ENCODE measurements around the gene HSPA8. TPM values are rescaled to one million over a fixed set of nuclear protein-coding genes. Genes with fewer than 3 reads are reported as not detected.

The HSPA8 gene
- total and polyA plus RNA-seq, 2 of the 4 experiments (the other 2 are of a cell fraction) = 2,309 to 4,346 TPM

DNA sequence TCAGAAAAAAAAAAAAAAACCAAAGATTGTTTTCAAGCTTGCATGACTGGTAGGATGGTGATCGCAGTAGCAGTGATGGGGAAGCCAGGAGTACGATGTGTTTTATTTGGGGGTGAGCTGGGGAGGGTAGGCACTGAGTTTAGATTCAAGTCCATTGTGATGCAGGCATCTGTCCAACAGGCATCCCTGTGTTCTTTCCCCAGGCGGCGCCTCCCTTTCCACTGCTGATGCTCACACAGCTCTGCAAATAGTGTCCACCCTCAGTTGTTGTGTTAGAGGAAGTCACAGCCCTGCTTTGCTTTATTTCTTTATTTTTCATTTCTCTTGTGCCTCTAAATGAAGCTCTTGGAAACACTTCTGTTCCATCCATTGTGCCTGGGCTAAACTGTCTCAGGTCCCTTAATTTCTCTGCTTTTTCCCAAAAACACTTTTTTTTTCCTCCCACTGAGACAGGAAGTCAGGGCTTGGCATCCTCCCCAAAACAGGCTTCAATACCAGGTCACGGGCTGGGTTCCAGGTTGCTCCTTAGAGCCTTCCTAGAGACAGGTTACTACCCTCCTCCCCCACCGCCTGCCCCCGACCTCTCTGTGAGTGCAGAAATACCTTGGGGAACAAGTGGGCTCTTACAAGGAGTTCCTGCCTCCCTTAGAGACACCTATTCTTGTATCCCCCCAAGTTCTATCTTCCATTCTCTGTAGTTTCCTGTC, 38.6 kb upstream of the HSPA8 start:
- no peak overlapping the region for H3K9ac ChIP-seq (ENCODE audit: low read depth, low read length)
- no peak overlapping the region for H2AFZ ChIP-seq (replicated peaks; ENCODE audit: low read length, poor library complexity)
- no peak overlapping the region for H3K27ac ChIP-seq (ENCODE audit: insufficient read depth, low read length)
- BruUV-seq (replicated peaks) = no TSS peak
- H2BK5ac ChIP-seq (ENCODE audit: low read depth, low read length, poor library complexity, severe bottlenecking) = no peak overlapping the region
- POLR2A ChIA-PET (ENCODE audit: unreplicated experiment) = no interaction called here
- H2BK15ac ChIP-seq (ENCODE audit: low read depth, low read length) = no peak overlapping the region
- H3K4me3 ChIP-seq (ENCODE audit: insufficient read depth, low read depth, low read length) = no peak overlapping the region
- peaks cover 33 to 53% of the 10 kb centered on the region in 2 experiments for H3K79me1 ChIP-seq (ENCODE audit: low read depth in 1 of 2, low read length in 2 of 2)
- no peak overlapping the region for H3K23ac ChIP-seq (ENCODE audit: low read depth, low read length)
- in situ Hi-C loops (cut with MboI; ENCODE audit: low sequenced_read_pairs) = loop anchor here (10.0 kb wide), 1 partner anchor 374 kb away; no protein-coding TSS in a partner anchor
- no peaks in the 10 kb centered on the region for H3K9me3 ChIP-seq (ENCODE audit: control insufficient read depth, insufficient read depth, low read length)
- ATAC-seq (ENCODE audit: low read depth) (no peak), DNase-seq (no peak)
- H3K56ac ChIP-seq (ENCODE audit: extremely low read depth, insufficient read depth, low read length) = no peak overlapping the region
- dilution Hi-C loops (cut with HindIII; ENCODE audit: low sequenced_read_pairs, unreplicated experiment) = loop anchor here (25.0 kb wide), 1 partner anchor 162 kb away; no protein-coding TSS in a partner anchor
- H3K27me3 ChIP-seq (ENCODE audit: control insufficient read depth, insufficient read depth, low read length) = no peaks in the 10 kb centered on the region
- no peak overlapping the region for H2AK9ac ChIP-seq (replicated peaks; ENCODE audit: low read depth, low read length, poor library complexity)
- peaks cover 10% of the 10 kb centered on the region for H4K20me1 ChIP-seq (ENCODE audit: insufficient read depth, low read length)
- CTCF ChIA-PET = interaction anchor here (1.1 kb wide), 1 partner anchor 147 kb away, joined by 4 read pairs; no protein-coding TSS in a partner anchor
- H3K36me3 ChIP-seq (ENCODE audit: control insufficient read depth, insufficient read depth, low read length) = peaks cover 26% of the 10 kb centered on the region
- H3K9me1 ChIP-seq (ENCODE audit: insufficient read depth, low read length) = peaks cover 4% of the 10 kb centered on the region; the same call in 1 of the 2 replicates
- no peak overlapping the region for H3K4me2 ChIP-seq (ENCODE audit: low read depth, low read length)
- H2BK20ac ChIP-seq (ENCODE audit: low read depth, low read length) = no peak overlapping the region
- no peak overlapping the region for H3K18ac ChIP-seq (ENCODE audit: low read depth, low read length)
- no peak overlapping the region for H2AK5ac ChIP-seq (ENCODE audit: low read depth, low read length)
- WGBS, 2 experiments (ENCODE audit: extremely low coverage in 2 of 2, insufficient read length in 1 of 2) = no CpG with 5 or more reads among the region's 7 CpGs
- no peak overlapping the region for H2BK120ac ChIP-seq (ENCODE audit: low read depth, low read length)
- intact Hi-C loops (cut with micrococcal nuclease) = no loop called here
- peaks cover 2% of the 10 kb centered on the region; the same call in 1 of the 2 replicates for H3K4me1 ChIP-seq (ENCODE audit: control insufficient read depth, insufficient read depth, low read length)
- H4K91ac ChIP-seq (ENCODE audit: insufficient read depth, low read depth, low read length) = no peak overlapping the region
- H4K5ac ChIP-seq (ENCODE audit: low read depth, low read length) = no peak overlapping the region
- H4K8ac ChIP-seq (ENCODE audit: low read depth in 2 of 2, low read length in 2 of 2) = no peak overlapping the region
- no peak overlapping the region for H3K14ac ChIP-seq (replicated peaks; ENCODE audit: low read depth, low read length)
- no peak overlapping the region for H3K4ac ChIP-seq (ENCODE audit: low read depth, low read length)
- TF ChIP-seq RFX5 (IDR thresholded peaks at IDR 0.05; ENCODE audit: low read depth, low read length) (no peak), POLR2A (IDR thresholded peaks at IDR 0.05; ENCODE audit: low read depth, low read length) (no peak), RAD21 (IDR thresholded peaks at IDR 0.05; ENCODE audit: low read length) (no peak), BHLHE40 (IDR thresholded peaks at IDR 0.05; ENCODE audit: low read depth, low read length) (no peak), NFE2L2 (IDR thresholded peaks at IDR 0.05; ENCODE audit: low read depth, low read length) (no peak), FOS (IDR thresholded peaks at IDR 0.05; ENCODE audit: low read depth, low read length) (no peak), MXI1 (IDR thresholded peaks at IDR 0.05; ENCODE audit: borderline replicate concordance, low read depth, low read length) (no peak), SMC3 (IDR thresholded peaks at IDR 0.05; ENCODE audit: low read depth, low read length) (no peak), RCOR1 (IDR thresholded peaks at IDR 0.05; ENCODE audit: insufficient replicate concordance, low read length) (no peak), CEBPB (IDR thresholded peaks at IDR 0.05; ENCODE audit: low read depth, low read length) (no peak), CHD1 (IDR thresholded peaks at IDR 0.05; ENCODE audit: low read depth, low read length) (no peak), CTCF (conservative IDR thresholded peaks at IDR 0.05; ENCODE audit: low read depth, low read length) (no peak), MAFK (IDR thresholded peaks at IDR 0.05; ENCODE audit: low read depth, low read length) (no peak), MAZ (IDR thresholded peaks at IDR 0.05; ENCODE audit: borderline replicate concordance, low read depth, low read length) (no peak)
- TF ChIP-seq, protein P1, sequence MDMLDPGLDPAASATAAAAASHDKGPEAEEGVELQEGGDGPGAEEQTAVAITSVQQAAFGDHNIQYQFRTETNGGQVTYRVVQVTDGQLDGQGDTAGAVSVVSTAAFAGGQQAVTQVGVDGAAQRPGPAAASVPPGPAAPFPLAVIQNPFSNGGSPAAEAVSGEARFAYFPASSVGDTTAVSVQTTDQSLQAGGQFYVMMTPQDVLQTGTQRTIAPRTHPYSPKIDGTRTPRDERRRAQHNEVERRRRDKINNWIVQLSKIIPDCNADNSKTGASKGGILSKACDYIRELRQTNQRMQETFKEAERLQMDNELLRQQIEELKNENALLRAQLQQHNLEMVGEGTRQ (IDR thresholded peaks at IDR 0.05; ENCODE audit: low read depth, low read length) = no peak
